Measurements from ENCODE around the gene APOBEC3H. TPM values are rescaled to one million over a fixed set of nuclear protein-coding genes. Genes with fewer than 3 reads are reported as not detected.
A peak's percentile ranks its signal among the peaks of the same experiment; 100 is the strongest.

APOBEC3H gene
- total RNA-seq, 2 experiments from 2014 or later, result 6.8 to 7.1 TPM

- DNase-seq (no peak), ATAC-seq (no peak)
- CTCF ChIA-PET, result interaction anchor here (0.7 to 2.6 kb wide), 6 partner anchors 10 to 37 kb away, joined by 3 to 10 read pairs (median 7); no protein-coding TSS in a partner anchor
- TF ChIP-seq CTCF (IDR thresholded peaks at IDR 0.05), result no peak
- H3K4me3 Mint-ChIP-seq, result peak overlapping the region; percentile 46
- POLR2A ChIA-PET, result interaction anchor here (0.6 to 1.6 kb wide), 3 partner anchors 12 to 227 kb away, joined by 3 to 5 read pairs (median 3); no protein-coding TSS in a partner anchor
- H3K4me1 Mint-ChIP-seq (ENCODE audit: low read depth), result peaks cover 72% of the 10 kb centered on the region
- H3K36me3 Mint-ChIP-seq (ENCODE audit: low read depth), result no peaks in the 10 kb centered on the region
- peak overlapping the region; percentile 92 for H3K27ac Mint-ChIP-seq
- intact Hi-C loops (cut with micrococcal nuclease), result no loop called here
- no peaks in the 10 kb centered on the region for H3K9me3 Mint-ChIP-seq
- no peaks in the 10 kb centered on the region for H3K27me3 Mint-ChIP-seq
Measured at GRCh38 chr22:39098576-39098975, 1.5 kb downstream of the APOBEC3H start.

GRCh38 chr22:39101226-39101625 lies 4.2 kb downstream of the APOBEC3H start:
- H3K27me3 Mint-ChIP-seq, result no peaks in the 10 kb centered on the region
- DNase-seq, result no peak
- no peak overlapping the region for H3K27ac Mint-ChIP-seq
- ChIA-PET CTCF (interaction anchor here (0.9 kb wide), 1 partner anchor 17 kb away, joined by 3 read pairs; no protein-coding TSS in a partner anchor), POLR2A (interaction anchor here (1.3 to 1.4 kb wide), 2 partner anchors 10 to 30 kb away, joined by 3 read pairs; no protein-coding TSS in a partner anchor)
- no peaks in the 10 kb centered on the region for H3K9me3 Mint-ChIP-seq
- H3K4me3 Mint-ChIP-seq, result no peak overlapping the region
- intact Hi-C loops (cut with micrococcal nuclease), result no loop called here
- no peaks in the 10 kb centered on the region for H3K36me3 Mint-ChIP-seq (ENCODE audit: low read depth)
- no peak for ATAC-seq
- H3K4me1 Mint-ChIP-seq (ENCODE audit: low read depth), result peaks cover 51% of the 10 kb centered on the region
- no peak for TF ChIP-seq CTCF (IDR thresholded peaks at IDR 0.05)

- POLR2A ChIA-PET, result no interaction called here
- DNase-seq, result no peak
- no peaks in the 10 kb centered on the region for H3K9me3 Mint-ChIP-seq
Measured at GRCh38 chr22:39103431-39103830, 6.4 kb downstream of the APOBEC3H start.

GRCh38 chr22:39106326-39106725 lies 9.3 kb downstream of the APOBEC3H start:
- ChIA-PET POLR2A (interaction anchor here (0.7 kb wide), 1 partner anchor 169 kb away, joined by 5 read pairs; no protein-coding TSS in a partner anchor), CTCF (interaction anchor here (1.1 kb wide), 1 partner anchor 18 kb away, joined by 4 read pairs; no protein-coding TSS in a partner anchor)
- Mint-ChIP-seq H3K27ac (no peak overlapping the region), H3K4me3 (no peak overlapping the region), H3K36me3 (ENCODE audit: low read depth) (no peaks in the 10 kb centered on the region), H3K27me3 (no peaks in the 10 kb centered on the region), H3K9me3 (no peaks in the 10 kb centered on the region), H3K4me1 (ENCODE audit: low read depth) (peaks cover 9% of the 10 kb centered on the region)
- DNase-seq, result no peak
- ATAC-seq, result no peak
- intact Hi-C loops (cut with micrococcal nuclease), result no loop called here
- no peak for TF ChIP-seq CTCF (IDR thresholded peaks at IDR 0.05)

More at GRCh38 chr22:39103431-39103830, 6.4 kb downstream of the APOBEC3H start:
- H3K27ac Mint-ChIP-seq, result no peak overlapping the region
- peaks cover 31% of the 10 kb centered on the region for H3K4me1 Mint-ChIP-seq (ENCODE audit: low read depth)
- no peaks in the 10 kb centered on the region for H3K27me3 Mint-ChIP-seq
- intact Hi-C loops (cut with micrococcal nuclease), result no loop called here
- no peak for TF ChIP-seq CTCF (IDR thresholded peaks at IDR 0.05)
- CTCF ChIA-PET, result interaction anchor here (1.1 kb wide), 1 partner anchor 100 kb away, joined by 3 read pairs; no protein-coding TSS in a partner anchor
- H3K4me3 Mint-ChIP-seq, result no peak overlapping the region
- no peaks in the 10 kb centered on the region for H3K36me3 Mint-ChIP-seq (ENCODE audit: low read depth)
- no peak for ATAC-seq

- TF ChIP-seq CTCF (IDR thresholded peaks at IDR 0.05), result no peak
- H3K36me3 Mint-ChIP-seq (ENCODE audit: low read depth), result no peaks in the 10 kb centered on the region
- ChIA-PET POLR2A (no interaction called here), CTCF (interaction anchor here (1.1 to 1.7 kb wide), 3 partner anchors 11 to 343 kb away, joined by 3 to 10 read pairs (median 4); partner anchors contain the start of gene APOBEC3H)
- no peaks in the 10 kb centered on the region for H3K27me3 Mint-ChIP-seq
- no peaks in the 10 kb centered on the region for H3K9me3 Mint-ChIP-seq
- no peak overlapping the region for H3K27ac Mint-ChIP-seq
- no peak overlapping the region for H3K4me3 Mint-ChIP-seq
- H3K4me1 Mint-ChIP-seq (ENCODE audit: low read depth), result peaks cover 7% of the 10 kb centered on the region
- intact Hi-C loops (cut with micrococcal nuclease), result no loop called here
- no peak for DNase-seq
- ATAC-seq, result no peak
Measured at GRCh38 chr22:39108487-39108886, 11.4 kb downstream of the APOBEC3H start.
